ENCODE measurements around the gene BTN2A1. TPM values are rescaled to one million over a fixed set of nuclear protein-coding genes. Genes with fewer than 3 reads are reported as not detected.

Gene BTN2A1
- total RNA-seq, 2 donors from 2014 or later, result 17.8 to 27.8 TPM

GRCh38 chr6:26437550-26437949 lies 20.2 kb upstream of the BTN2A1 start:
- Histone ChIP-seq H3K4me1 (no peaks in the 10 kb centered on the region), H3K4me3 (no peak overlapping the region), H3K36me3 (no peaks in the 10 kb centered on the region), H3K27me3 (no peaks in the 10 kb centered on the region), H3K9me3 (no peaks in the 10 kb centered on the region), H3K9ac (ENCODE audit: low read depth in 2 of 2, low read length in 2 of 2) (no peak overlapping the region), H3K27ac (no peak overlapping the region)
- intact Hi-C loops (cut with DNase I), result no loop called here
- no peak for DNase-seq
- no peak for TF ChIP-seq CTCF (IDR thresholded peaks at IDR 0.05)

- DNase-seq, result no peak
- no peak overlapping the region for H3K9ac ChIP-seq (ENCODE audit: low read depth in 2 of 2, low read length in 2 of 2)
- TF ChIP-seq CTCF (IDR thresholded peaks at IDR 0.05), result no peak
- H3K27ac ChIP-seq, result no peak overlapping the region
- H3K4me1 ChIP-seq, result no peaks in the 10 kb centered on the region
- intact Hi-C loops (cut with DNase I), result no loop called here
- H3K27me3 ChIP-seq, result no peaks in the 10 kb centered on the region
- no peak overlapping the region for H3K4me3 ChIP-seq
- H3K36me3 ChIP-seq, result no peaks in the 10 kb centered on the region
- no peaks in the 10 kb centered on the region for H3K9me3 ChIP-seq
Observed at GRCh38 chr6:26438000-26438399, 19.8 kb upstream of the BTN2A1 start.

GRCh38 chr6:26439151-26440125 lies 18.3 kb upstream of the BTN2A1 start:
- Histone ChIP-seq H3K9ac (ENCODE audit: low read depth in 2 of 2, low read length in 2 of 2) (peak overlapping the region; percentile 20 to 91), H3K4me3 (no peak overlapping the region), H3K27ac (peak overlapping the region; percentile 80), H3K27me3 (no peaks in the 10 kb centered on the region), H3K4me1 (no peaks in the 10 kb centered on the region), H3K36me3 (no peaks in the 10 kb centered on the region), H3K9me3 (no peaks in the 10 kb centered on the region)
- no peak for DNase-seq
- TF ChIP-seq CTCF (IDR thresholded peaks at IDR 0.05), result no peak
- intact Hi-C loops (cut with DNase I), result no loop called here

- intact Hi-C loops (cut with DNase I), result no loop called here
- Histone ChIP-seq H3K27ac (peak overlapping the region; percentile 80), H3K27me3 (no peaks in the 10 kb centered on the region), H3K9me3 (no peaks in the 10 kb centered on the region), H3K9ac (ENCODE audit: low read depth in 2 of 2, low read length in 2 of 2) (peak overlapping the region; percentile 67 to 91), H3K4me3 (peak overlapping the region; percentile 36), H3K36me3 (no peaks in the 10 kb centered on the region), H3K4me1 (no peaks in the 10 kb centered on the region)
- no peak for TF ChIP-seq CTCF (IDR thresholded peaks at IDR 0.05)
- no peak for DNase-seq
Observed at GRCh38 chr6:26440977-26441358, 16.8 kb upstream of the BTN2A1 start.

- Histone ChIP-seq H3K4me3 (no peak overlapping the region), H3K27me3 (no peaks in the 10 kb centered on the region), H3K36me3 (peaks cover 3% of the 10 kb centered on the region), H3K9me3 (no peaks in the 10 kb centered on the region), H3K27ac (no peak overlapping the region), H3K9ac (ENCODE audit: low read depth in 2 of 2, low read length in 2 of 2) (no peak overlapping the region), H3K4me1 (no peaks in the 10 kb centered on the region)
- intact Hi-C loops (cut with DNase I), result no loop called here
- no peak for DNase-seq
- no peak for TF ChIP-seq CTCF (IDR thresholded peaks at IDR 0.05)
Observed at GRCh38 chr6:26441977-26442376, 15.8 kb upstream of the BTN2A1 start.
